ENCODE data around the gene MBLAC1.

Gene MBLAC1, protein sequence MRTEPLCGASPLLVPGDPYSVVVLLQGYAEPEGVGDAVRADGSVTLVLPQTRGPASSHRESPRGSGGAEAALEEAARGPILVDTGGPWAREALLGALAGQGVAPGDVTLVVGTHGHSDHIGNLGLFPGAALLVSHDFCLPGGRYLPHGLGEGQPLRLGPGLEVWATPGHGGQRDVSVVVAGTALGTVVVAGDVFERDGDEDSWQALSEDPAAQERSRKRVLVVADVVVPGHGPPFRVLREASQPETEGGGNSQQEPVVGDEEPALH

DNA sequence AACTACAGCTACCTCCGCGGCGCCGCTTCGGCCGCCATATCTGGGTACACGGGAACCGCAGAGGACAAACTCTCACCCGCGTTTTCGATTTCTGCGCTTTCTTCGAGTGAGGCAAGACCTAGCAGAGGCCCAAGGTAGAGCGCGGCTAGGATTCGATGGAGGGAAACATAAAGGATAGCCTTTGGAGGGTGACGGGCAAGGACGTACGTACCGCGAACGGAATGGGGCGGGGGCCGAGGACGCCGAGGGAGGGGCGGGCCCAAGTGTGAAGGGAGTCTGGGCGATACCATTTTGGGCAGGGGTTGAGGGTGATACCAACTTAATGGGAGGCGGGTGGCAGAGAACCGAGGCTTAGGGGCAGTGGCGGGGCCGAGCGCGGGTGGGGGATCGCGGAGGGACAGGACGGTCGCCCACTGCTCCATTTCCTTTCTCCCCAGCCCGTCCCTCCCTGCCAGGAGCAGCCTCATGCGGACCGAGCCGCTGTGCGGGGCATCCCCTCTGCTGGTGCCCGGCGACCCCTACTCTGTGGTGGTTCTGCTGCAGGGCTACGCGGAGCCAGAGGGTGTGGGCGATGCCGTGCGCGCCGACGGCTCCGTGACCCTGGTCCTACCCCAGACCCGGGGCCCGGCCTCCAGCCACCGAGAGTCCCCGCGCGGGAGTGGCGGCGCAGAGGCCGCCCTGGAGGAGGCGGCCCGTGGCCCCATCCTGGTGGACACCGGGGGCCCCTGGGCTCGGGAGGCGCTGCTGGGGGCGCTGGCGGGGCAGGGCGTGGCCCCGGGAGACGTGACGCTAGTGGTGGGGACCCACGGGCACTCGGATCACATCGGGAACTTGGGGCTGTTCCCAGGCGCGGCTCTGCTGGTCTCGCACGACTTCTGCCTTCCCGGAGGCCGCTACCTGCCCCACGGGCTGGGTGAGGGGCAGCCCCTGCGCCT lies at the start of gene MBLAC1:
TSS of gene MBLAC1 (plus strand) at position 37 of the 935 bp plus-strand sequence. CDS start at position 466, 429 bp downstream.
- peak; percentile 83 for DNase-seq (ENCODE audit: low read depth, low spot score)

DNA sequence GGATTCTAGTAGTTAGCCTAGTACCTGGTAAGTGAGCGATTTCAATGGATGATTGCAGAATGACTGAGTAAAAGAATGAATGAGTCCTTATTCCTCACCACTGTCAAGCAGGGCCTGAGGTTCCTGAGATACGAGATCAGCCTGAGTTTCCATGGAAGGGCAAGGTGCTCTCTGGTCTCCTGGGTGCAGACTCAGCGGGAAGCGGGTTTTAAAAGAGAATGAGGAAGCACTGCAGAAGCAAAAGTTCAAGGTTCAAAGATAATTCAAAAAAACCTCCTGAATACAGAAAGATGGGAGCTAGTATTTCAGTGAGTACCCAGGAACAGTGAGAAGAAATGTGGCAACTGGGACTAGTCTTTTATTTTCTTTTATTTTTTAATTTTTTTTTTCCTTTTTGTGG lies 49.6 kb upstream of the MBLAC1 start:
- DNase-seq (ENCODE audit: low read depth, low spot score), result no peak

DNA sequence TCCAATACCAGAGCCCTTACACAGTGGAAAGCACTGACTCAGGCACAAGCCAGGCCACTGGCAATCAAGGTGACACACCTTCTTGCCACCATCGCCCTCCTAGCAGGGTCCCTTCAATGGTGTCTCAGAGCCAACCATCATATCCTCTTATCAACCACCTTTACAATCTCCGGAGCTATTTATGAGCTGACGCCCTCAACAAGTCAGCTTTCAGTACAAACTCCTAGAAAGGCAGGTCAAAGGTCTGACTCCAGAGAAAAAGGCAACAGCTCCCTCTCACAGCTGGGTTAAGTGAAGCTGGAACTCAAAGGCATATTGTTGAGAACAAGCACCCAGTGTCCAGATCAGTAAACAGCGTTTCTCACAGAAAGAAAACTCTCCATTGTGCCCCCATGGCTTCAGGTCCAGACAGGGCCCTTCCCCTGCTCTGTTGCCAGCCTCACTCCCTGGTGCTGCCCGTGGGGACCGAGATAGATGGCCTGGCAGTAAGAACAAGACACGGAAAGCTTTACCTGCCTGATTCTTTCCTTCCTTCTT lies 47.7 kb upstream of the MBLAC1 start:
- DNase-seq (ENCODE audit: low read depth, low spot score), result no peak

GRCh38 chr7:100080907-100081534 lies 45.7 kb upstream of the MBLAC1 start:
- no peak for DNase-seq (ENCODE audit: low read depth, low spot score)

DNA sequence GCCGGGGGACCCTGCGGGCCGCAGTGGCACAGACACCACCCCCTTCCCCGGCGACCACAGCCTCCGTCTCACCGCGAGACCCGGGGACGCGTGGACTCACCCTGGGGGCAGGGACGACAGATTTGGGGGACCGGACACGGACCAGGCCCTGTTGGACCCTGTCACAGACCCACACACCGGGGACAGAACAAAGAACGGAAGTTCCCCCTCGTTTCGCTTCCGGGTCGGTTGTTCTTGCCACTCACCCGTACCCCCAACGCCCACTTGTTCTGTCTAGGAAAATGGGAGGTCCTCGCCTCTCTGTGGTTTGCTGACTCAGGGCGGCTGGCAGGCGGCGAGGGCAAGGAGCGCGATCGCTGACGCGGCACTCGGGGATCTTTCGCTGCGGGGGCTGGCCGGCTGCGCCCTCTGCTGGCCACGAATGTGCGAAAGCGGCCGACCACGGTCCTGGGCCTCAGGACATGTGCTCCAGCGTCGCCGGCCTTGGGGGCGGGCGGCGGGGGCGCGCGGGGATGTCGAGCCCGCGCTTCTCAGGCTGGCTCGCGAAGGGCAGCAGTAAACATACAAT lies 45.1 kb upstream of the MBLAC1 start, which contains the start of gene ZNF3:
TSS of gene ZNF3 (minus strand) at position 189 of the 568 bp plus-strand sequence. CDS start 4,366 bp downstream, outside the sequence.
- peak; percentile 96 for DNase-seq (ENCODE audit: low read depth, low spot score)

DNA sequence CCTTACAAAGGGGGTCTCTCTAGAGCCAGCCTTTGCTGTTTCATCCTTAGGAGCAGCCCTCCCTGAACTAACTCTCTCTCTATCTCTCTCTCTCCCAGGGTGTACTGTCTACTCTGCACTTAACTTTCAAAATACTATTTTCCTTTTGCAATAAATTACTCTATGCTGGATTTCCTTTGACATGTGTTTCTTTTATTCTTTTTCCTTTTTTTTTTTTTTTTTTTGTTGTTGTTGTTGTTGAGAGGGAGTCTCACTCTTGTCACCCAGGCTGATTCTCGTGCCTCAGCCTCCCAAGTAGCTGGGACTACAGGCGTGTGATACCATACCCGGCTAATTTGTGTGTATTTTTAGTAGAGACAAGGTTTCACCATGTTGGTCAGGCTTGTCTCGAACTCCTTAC lies 43.8 kb upstream of the MBLAC1 start:
- DNase-seq (ENCODE audit: low read depth, low spot score), result no peak

DNA sequence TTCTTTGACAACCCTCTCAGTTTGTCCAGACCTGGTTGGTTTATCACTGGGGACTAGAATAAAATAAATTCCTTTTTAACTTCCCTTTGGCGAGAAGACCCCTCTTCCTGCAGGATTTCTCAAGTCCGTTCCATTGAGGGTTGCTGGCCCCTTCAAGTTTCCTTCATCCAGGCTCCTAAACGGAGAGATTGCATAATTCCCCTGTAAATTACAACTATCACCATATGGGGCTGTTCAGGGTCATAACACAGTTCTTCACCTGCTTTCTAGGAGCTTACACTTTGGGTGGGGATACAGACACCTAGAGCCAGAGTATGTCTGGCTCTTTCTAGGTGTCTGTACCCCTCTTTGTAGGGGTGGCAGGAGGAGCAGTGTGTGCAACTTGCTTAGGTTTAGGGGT lies 41.3 kb upstream of the MBLAC1 start:
- no peak for DNase-seq (ENCODE audit: low read depth, low spot score)

GRCh38 chr7:100087055-100087750 lies 39.6 kb upstream of the MBLAC1 start:
- DNase-seq (ENCODE audit: low read depth, low spot score), result no peak

DNA sequence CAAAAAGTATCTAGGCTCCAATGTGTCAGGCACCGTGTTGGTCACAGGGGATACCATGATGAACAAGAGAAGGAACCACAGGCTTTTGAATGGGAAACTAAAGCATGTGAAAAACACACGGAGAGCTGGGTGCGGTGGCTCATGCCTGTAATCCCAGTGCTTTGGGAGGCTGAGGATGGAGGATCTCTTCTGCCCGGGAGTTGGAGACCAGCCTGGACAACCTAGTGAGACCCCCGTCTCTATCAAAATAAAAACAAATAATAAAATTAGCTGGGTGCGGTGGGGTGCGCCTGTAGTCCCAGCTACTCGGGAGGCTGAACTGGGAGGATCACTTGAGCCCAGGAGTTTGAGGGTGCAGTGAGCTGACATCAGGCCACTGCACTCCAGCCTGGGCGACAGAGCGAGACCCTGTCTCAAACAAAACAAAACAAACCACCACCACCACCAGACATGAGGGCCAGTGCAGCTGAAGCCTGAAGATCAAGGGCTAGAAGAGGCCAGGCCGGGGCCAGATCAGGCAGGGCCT lies 38.6 kb upstream of the MBLAC1 start:
- DNase-seq (ENCODE audit: low read depth, low spot score), result no peak

GRCh38 chr7:100088621-100089457 lies 37.9 kb upstream of the MBLAC1 start, which contains the start of gene COPS6:
TSS of gene COPS6 (plus strand) at chr7:100088969. CDS start at chr7:100088991, 22 bp downstream.
- peak; percentile 76 for DNase-seq (ENCODE audit: low read depth, low spot score)

GRCh38 chr7:100089458-100090196 lies 37.1 kb upstream of the MBLAC1 start:
- DNase-seq (ENCODE audit: low read depth, low spot score), result no peak

DNA sequence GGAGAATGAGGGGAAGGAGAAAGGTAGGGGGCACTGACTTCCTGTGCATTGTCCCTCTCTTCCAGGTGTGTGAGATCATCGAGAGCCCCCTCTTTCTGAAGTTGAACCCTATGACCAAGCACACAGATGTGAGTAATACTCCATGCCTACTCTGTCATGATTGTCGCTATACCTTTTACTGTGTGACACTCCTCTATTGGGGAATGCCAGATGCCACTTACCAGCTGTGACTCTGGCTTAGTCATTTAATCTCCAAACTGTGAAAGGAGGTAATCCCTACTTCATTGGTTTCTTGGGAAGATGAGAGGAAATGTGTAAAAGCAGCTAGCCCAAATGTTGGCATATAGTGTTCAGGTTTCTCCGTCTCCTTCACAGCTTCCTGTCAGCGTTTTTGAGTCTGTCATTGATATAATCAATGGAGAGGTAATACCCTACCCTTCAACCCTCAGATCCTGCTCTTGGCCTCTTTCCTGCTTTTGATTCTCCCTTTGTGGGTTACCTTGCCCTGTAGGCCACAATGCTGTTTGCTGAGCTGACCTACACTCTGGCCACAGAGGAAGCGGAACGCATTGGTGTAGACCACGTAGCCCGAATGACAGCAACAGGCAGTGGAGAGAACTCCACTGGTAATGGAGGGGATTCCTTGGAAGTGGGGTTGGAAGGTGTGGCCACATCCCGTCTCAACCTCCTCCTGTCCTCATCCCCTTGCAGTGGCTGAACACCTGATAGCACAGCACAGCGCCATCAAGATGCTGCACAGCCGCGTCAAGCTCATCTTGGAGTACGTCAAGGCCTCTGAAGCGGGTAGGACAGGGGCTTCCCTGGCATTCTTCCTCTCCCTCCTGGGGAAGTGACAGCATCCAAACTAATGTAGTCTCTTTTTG lies 36.0 kb upstream of the MBLAC1 start:
- DNase-seq (ENCODE audit: low read depth, low spot score), result no peak

- no peak for DNase-seq (ENCODE audit: low read depth, low spot score)
Observed at GRCh38 chr7:100091411-100092181, 35.2 kb upstream of the MBLAC1 start.

DNA sequence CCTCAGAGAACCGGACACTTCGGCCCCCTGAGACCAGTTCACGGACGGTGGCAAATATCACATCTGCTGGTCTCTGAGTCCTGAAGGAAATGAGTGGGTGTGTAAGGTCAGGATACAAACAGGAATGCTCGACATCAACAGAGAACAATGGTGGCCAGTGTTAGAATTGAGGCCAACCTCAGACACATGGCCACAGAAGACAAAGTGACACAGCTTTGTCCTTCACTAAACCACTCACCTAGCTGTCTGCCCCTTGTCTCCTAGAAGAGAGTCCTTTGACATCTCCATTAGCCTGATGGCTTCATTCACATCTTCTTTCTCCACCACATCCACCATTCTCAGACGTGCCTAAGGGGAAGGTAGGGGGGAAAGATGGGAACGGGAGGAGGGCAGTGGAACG lies 33.7 kb upstream of the MBLAC1 start:
- DNase-seq (ENCODE audit: low read depth, low spot score), result no peak

DNA sequence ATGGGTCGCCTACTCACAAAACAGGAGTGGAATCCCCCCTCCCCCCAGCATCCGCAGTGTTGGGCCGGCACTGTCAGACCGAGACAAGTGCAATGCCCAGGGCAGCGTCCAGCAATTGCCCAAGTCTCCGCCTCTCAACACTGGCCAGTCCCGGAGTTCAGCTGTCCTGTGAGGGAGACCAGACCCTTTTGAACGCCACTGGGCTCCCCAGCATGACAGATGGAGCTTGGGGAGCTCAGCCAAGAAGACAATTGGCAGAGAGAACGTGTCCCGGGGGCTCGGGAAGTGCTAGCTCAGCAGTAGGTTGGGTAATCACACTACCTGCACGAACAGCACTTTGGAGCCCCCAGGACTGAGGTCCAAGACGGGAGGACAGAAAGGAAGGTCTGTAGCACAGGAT lies 33.3 kb upstream of the MBLAC1 start:
- no peak for DNase-seq (ENCODE audit: low read depth, low spot score)

GRCh38 chr7:100093925-100094486 lies 32.8 kb upstream of the MBLAC1 start:
- no peak for DNase-seq (ENCODE audit: low read depth, low spot score)

DNA sequence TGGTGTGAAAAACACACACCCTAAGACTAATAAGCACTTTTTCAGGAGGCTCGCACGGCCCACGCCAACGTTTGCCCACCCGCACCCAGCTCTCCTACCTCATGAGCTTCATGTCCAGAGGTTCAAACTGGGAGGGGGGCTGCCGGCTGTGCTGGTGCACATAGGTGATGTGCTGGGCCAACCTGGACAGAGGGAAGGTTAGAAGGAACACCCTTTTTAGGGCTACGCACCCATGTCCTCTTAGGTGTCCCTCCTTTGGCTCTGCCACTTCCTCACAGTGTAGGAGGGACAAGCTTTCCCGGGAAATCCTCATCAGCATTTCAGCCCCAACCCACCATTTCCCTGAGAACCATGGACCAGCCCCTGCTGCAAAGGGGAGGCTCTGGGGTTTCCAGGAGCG lies 31.5 kb upstream of the MBLAC1 start:
- DNase-seq (ENCODE audit: low read depth, low spot score), result no peak

Measured in activated CD4-positive, CD25-positive, alpha-beta regulatory T cell treated with anti-CD3 and anti-CD28 coated beads, Interleukin-2, amount 50 U/mL, for 16 hours (primary cell).